Stimulated activated CD4-positive, alpha-beta T cell treated with anti-CD3 and anti-CD28 coated beads, TNF-alpha, amount 100 ng/mL, for 48 hours (primary cell): ENCODE results near the gene CEP41.

Experiments
- DNase-seq, 3 donors: peaks; one replicate each; pipeline ENCODE4 v3.0.0-alpha.2; 2020; ENCODE audit warnings: low read depth in 3 of 3

Gene CEP41

GRCh38 chr7:130350945-130351790 lies 89.6 kb downstream of the CEP41 start:
- DNase-seq = no peak

DNA sequence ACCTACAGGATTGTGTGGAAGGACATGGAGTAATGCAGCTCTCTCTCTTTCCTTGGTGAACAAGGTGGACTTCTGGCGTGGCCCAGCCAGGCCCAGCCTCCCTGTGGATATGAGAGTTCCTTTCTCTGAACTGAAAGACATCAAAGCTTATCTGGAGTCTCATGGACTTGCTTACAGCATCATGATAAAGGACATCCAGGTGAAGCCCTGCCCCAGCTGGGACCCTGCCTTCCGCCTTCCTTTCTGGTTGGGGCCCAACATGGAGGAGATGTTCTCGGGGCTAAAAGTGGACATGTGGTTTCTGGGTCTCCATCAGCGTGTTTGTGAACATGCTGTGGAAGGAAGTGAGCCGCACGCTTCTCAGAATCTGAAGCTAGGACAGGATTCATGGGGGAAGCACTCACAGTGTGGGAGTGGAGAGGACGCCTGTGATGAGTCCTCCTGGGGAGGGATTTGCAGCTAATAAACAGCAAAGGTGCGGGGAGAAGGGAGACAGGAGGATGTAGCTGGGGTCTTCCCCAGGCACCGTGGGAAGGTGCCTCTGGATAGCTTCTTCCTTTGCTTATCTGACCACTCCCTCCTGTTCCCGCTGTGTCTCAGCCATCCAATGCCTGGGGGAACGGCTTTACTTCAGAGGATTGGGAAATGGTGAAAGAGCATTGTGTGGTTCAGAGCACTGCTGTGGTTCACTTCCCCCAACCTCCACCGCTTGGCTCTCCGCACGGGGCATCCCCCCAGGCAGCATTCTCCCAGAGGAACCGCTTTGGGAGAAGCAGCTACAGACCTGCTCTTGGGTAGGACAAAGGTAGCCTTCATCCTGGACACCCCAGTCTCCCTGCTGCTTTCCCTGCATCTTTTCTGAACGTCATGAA lies 90.7 kb downstream of the CEP41 start:
- DNase-seq = no peak

DNA sequence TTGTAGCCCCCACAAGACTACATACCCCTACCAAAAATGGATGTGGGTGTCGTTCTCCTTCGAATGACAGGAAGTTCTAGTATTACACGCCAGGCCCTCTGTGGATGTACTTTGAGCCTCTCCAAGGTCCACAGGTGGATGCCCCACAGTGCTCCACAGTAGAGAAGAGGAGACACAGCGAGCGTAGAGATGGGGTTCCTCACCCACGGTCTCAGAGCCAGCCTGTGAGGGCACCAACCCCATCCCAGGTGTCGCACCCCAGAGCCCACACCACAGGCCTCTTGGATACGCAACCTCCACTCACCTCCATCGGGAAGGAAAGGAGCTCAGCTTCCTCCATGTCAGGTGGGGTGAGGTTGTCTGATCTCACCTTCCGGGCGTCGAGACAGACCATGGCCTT lies 93.9 kb downstream of the CEP41 start:
- DNase-seq = no peak

GRCh38 chr7:130346177-130346905 lies 94.5 kb downstream of the CEP41 start:
- DNase-seq = no peak

GRCh38 chr7:130345725-130346124 lies 95.1 kb downstream of the CEP41 start:
- DNase-seq = no peak

DNA sequence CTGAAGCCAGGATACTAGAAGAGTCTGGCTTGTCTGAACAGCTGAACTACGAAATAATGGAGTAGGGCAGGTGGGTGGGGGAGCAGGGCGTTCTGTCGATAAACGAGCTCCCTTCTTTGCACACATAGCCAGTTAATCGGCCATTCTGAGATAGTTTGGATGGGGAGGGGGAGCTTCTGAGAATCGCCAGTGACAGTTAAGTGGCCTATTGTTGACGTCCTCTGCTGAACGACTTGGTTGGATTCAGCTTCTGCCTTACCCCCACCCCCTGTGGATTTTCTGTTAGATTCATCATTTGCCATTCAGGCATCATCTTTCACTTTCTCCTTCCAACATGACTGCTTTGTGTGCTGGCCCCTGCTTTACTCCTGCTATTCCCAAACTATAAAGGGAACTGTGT lies 95.7 kb downstream of the CEP41 start:
- DNase-seq = no peak

GRCh38 chr7:130344271-130344866 lies 96.4 kb downstream of the CEP41 start, which contains the start of gene CPA5:
CPA5 (plus strand) TSS chr7:130344816; CDS start chr7:130346486, 1,670 bp downstream.
- no peak for DNase-seq
